Activated naive CD4-positive, alpha-beta T cell treated with anti-CD3 and anti-CD28 coated beads, Interleukin-2, amount 50 U/mL, for 72 hours (primary cell): ENCODE data around the gene HIGD2A. TPM values are rescaled to one million over a fixed set of nuclear protein-coding genes. Genes with fewer than 3 reads are reported as not detected.

Experiments used
- ATAC-seq, 2 donors: fragments of 150-1000 bp; cut with Tn5 transposase; 2 replicates each; pipeline ENCODE4 v1.10.0; 2021; ENCODE audit warnings: mild to moderate bottlenecking in 2 of 2, moderate library complexity in 2 of 2
- DNase-seq, 2 donors: peaks; one replicate each; pipeline ENCODE4 v3.0.0; 2021 to 2022; ENCODE audit warnings: low spot score in 2 of 2
- H3K27ac Mint-ChIP-seq, 2 donors: one replicate each; pipeline ENCODE4 v1.8.0; 2022; ENCODE audit warnings: mild to moderate bottlenecking in 2 of 2, mixed read lengths in 2 of 2
- H3K36me3 Mint-ChIP-seq, 2 donors: one replicate each; pipeline ENCODE4 v1.8.0; 2022; ENCODE audit warnings: mixed read lengths in 2 of 2
- H3K9me3 Mint-ChIP-seq, 2 donors: one replicate each; pipeline ENCODE4 v1.8.0; 2022; ENCODE audit warnings: mixed read lengths in 2 of 2
- total RNA-seq, 2 donors: library from RNA; stranded (reverse); gene quantifications; one replicate each; pipeline ENCODE4 v1.2.3, GENCODE V29; 2022

HIGD2A gene
- 100 to 1,000 TPM; 120 to 154 TPM for total RNA-seq

DNA sequence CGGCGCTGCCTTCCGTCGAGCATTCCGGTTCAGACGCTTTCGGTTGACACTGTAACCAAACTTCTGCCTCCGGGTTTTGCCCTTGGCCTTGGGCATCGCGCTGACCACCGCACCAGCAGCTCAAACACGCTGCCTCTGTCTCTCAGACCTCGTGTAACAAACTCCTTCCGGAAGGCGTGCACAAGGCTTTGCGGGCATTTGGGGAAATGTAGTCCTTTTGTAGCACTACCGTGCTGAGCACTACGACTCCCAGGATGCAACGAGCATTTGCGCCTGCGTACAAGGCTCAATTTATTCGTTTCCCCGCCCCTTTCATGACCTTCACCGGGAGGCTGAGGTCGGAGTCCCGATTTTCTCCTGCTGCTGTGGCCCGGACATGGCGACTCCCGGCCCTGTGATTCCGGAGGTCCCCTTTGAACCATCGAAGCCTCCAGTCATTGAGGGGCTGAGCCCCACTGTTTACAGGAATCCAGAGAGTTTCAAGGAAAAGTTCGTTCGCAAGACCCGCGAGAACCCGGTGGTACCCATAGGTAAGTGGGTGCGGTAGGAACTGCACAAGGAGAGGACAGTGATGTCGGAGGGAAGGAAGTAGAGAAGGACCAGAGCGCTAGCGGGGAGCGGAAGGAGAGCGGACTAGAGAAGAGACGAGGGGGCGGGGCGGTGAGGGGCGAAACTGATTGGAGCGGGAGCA, at the start of gene HIGD2A, which contains the start of gene NOP16:
Gene HIGD2A, plus strand, starts transcription at position 308 of the 691 bp plus-strand sequence. Its CDS starts 69 bp downstream, at position 377.
Gene NOP16, minus strand, starts transcription at position 155 of the 691 bp plus-strand sequence. Its CDS starts 59 bp downstream, at position 96.
- Mint-ChIP-seq H3K9me3 (no peaks in the 10 kb centered on the region), H3K27ac (peak within 1 kb of the TSS; percentile 98 to 100), H3K36me3 (peaks cover 47 to 50% of the 10 kb centered on the region in 2 donors)
- peak; percentile 94 to 97 for DNase-seq
- ATAC-seq = peak; percentile 91 to 94

DNA sequence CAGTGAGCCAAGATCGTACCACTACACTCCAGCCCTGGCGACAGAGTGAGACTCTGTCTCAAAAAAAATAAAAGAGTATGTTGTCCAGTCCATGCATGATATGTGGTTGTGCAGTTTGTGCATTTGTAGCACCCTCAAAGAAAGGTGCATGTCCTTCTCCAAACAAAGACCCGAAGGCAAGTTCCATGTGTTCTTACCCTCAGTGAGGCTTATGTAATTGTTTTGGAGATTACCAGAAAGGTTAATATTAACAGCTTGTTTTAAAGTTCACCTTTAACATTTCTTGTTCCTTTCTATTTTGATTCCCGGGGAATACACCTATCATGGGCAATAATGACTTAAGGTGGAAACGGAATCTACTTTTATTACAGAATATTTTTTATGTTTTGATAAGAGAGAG, 49.2 kb upstream of the HIGD2A start:
- Mint-ChIP-seq H3K9me3 (no peaks in the 10 kb centered on the region), H3K27ac (no peak overlapping the region), H3K36me3 (peaks cover 8 to 13% of the 10 kb centered on the region in 2 donors)
- DNase-seq (no peak), ATAC-seq (no peak)

DNA sequence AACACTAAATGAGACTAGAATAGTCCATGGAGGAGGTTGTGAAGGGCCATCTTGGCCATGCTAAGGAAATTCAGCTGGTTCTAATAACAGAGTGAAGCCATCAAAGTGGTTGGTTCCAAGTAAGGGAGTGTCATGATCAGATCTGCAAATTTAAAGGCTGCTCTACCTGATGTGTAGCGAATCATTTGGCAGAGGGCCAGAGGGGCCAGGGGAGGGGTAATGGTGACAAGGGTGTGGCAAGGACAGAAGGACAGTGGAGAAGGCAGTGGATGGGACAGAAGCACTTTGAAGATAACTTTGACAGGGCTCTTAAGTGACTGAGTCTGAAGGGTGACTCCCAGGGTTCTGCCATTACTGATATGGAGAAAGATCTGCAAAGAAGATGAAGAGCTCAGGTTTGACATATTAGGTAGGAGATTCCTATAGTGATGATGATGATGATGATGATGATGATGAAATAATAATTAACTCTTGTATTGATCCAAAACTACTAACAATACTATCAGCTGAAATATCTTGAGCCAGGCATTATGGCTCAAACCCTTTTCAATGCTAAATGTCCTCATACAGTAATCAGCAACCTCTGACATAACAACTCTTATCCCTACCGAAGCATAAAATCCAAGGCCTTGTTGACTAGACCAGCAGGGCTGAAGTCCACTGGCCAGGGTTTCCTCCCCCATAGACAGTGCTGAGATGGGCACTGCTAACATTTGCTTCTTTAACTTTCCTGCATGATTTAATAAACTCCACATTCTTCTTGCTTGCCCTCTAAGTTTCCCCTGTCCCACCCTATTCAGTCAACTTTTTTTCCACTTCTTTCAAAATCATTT, 47.0 kb upstream of the HIGD2A start:
- peaks cover 5 to 7% of the 10 kb centered on the region in 2 donors for H3K36me3 Mint-ChIP-seq

GRCh38 chr5:176342158-176342483, 46.4 kb upstream of the HIGD2A start:
- no peak overlapping the region for H3K27ac Mint-ChIP-seq
- H3K36me3 Mint-ChIP-seq = peaks cover 0 to 7% of the 10 kb centered on the region in 2 donors
- DNase-seq = no peak
- H3K9me3 Mint-ChIP-seq = no peaks in the 10 kb centered on the region
- ATAC-seq = no peak

More for the DNA sequence above, 47.0 kb upstream of the HIGD2A start:
- Mint-ChIP-seq H3K27ac (no peak overlapping the region), H3K9me3 (no peaks in the 10 kb centered on the region)
- DNase-seq (no peak), ATAC-seq (no peak)

- no peak for DNase-seq
- peaks cover 0 to 2% of the 10 kb centered on the region in 2 donors for H3K36me3 Mint-ChIP-seq
- no peak overlapping the region for H3K27ac Mint-ChIP-seq
- H3K9me3 Mint-ChIP-seq = no peaks in the 10 kb centered on the region
- ATAC-seq = no peak
Measured at GRCh38 chr5:176342766-176343458, 45.6 kb upstream of the HIGD2A start.

DNA sequence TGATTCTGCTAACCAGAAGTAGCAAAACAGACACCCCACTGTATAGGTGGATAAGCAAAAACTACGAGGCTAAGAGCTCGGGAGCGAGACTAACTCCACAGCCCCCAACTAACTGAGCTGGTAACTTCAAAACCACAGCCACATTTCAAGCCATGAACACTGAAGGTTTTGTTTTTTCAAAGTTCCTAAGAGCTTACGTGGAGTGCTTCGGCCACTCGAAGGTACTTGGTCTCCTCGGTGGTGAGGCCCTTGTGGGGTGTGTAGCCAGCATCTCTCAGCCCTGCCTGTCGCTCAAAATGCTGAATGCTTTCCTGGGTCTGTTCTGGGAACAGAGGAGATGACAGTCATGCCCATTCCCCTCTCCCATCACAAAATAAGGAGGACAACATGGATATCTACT, 38.1 kb upstream of the HIGD2A start:
- ATAC-seq (no peak), DNase-seq (no peak)
- H3K27ac Mint-ChIP-seq = no peak overlapping the region
- no peaks in the 10 kb centered on the region for H3K9me3 Mint-ChIP-seq
- peaks cover 5 to 11% of the 10 kb centered on the region in 2 donors for H3K36me3 Mint-ChIP-seq

DNA sequence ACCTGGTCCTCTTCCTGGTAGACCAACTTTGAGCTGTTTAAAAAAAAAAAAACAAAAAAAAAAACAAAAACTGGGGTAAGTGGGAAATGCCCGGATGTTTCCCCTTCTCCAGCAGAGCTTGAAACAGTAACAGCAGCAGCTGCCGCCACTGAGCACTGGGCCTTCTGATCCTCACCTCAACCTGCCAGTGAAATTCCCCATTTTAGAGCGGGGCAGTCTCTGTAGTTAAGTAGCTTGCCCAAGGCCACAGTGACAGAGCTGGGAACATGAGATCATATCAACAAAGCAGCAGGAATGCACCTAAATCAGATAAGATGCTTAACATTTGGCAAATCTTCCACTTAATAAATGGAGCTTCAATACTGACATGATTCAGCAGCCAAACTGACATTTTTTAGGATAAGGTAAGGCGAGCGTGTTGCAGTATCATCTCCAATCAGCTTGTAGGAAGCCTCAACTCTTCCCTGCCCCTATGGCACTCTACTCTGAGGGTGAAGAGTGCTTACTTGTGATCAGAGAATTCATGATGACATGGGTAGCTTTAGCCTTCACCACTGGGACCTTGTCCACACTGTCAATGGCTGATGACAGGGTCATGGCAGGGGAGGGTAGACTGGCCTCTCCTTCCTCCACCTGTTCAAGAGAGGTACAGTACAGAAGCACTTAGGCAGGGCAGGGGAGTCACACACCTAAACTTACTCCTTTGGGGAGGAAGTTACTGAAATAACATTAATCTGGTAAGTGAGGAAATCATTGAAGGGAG, 36.3 kb upstream of the HIGD2A start:
- DNase-seq = no peak
- H3K27ac Mint-ChIP-seq = peak overlapping the region; percentile 14 to 70
- no peaks in the 10 kb centered on the region for H3K9me3 Mint-ChIP-seq
- no peak for ATAC-seq
- peaks cover 5 to 14% of the 10 kb centered on the region in 2 donors for H3K36me3 Mint-ChIP-seq

GRCh38 chr5:176353533-176353932, 35.0 kb upstream of the HIGD2A start:
- Mint-ChIP-seq H3K9me3 (no peaks in the 10 kb centered on the region), H3K27ac (peak overlapping the region in 1 of 2 donors; percentile 46), H3K36me3 (peaks cover 5 to 25% of the 10 kb centered on the region in 2 donors)
- DNase-seq (no peak), ATAC-seq (no peak)

- DNase-seq = no peak
- Mint-ChIP-seq H3K9me3 (no peaks in the 10 kb centered on the region), H3K36me3 (peaks cover 11 to 20% of the 10 kb centered on the region in 2 donors), H3K27ac (peak overlapping the region in 1 of 2 donors; percentile 88)
- ATAC-seq = peak in 1 of 2 donors; percentile 33
Measured at GRCh38 chr5:176355400-176356178, 33.0 kb upstream of the HIGD2A start.

GRCh38 chr5:176356179-176356566, 32.4 kb upstream of the HIGD2A start:
- DNase-seq (no peak), ATAC-seq (no peak)
- no peaks in the 10 kb centered on the region for H3K9me3 Mint-ChIP-seq
- H3K27ac Mint-ChIP-seq = peak overlapping the region in 1 of 2 donors; percentile 79
- peaks cover 11 to 20% of the 10 kb centered on the region in 2 donors for H3K36me3 Mint-ChIP-seq

DNA sequence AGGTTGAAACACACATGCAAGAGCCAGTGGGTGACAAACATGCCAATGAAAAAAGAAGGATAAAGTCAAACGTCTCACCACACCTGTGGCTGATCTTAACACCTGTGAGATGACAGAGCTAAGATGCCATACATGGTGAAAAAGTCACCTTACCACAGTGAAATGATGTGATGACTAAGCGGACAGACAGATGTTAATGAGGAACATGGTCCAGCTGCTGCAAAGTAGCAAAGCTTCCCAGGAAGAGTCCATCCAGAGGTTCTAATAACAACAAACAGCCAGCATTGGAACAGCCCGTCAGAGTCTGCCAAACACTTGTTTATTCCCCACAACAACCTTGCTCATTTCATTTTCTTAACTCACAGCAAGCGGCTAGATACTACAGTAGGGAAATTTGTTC, 28.9 kb upstream of the HIGD2A start:
- Mint-ChIP-seq H3K9me3 (no peaks in the 10 kb centered on the region), H3K27ac (peak overlapping the region; percentile 69 to 91), H3K36me3 (peaks cover 7 to 20% of the 10 kb centered on the region in 2 donors)
- DNase-seq (no peak), ATAC-seq (no peak)

DNA sequence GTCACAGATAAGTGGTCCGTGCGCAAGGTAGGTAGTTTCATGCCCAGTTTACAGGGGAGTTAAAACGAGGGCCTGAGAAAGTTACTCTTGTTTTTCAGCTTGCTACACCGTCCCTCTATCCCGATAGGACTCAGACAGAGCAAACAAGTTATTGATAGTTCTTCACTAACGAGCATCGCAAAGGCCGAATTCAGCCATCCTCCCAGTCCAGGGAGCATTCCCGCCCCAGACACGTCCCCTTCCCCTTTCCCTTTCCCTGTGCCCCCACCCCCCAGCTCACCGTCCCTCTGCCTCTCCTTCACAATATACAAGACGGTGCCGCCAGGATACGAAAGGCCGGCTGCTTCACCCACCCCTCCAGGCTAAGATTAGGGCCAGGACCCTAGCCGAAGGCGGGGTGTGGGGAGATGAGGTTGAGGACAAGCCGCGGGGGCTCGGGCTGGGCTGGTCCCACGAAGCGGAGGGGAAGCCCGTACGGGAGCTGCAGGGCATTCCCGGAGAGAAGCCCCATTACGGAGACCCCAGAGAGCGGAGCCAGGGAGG, 27.6 kb upstream of the HIGD2A start:
- Mint-ChIP-seq H3K36me3 (peaks cover 7 to 20% of the 10 kb centered on the region in 2 donors), H3K9me3 (no peaks in the 10 kb centered on the region), H3K27ac (peak overlapping the region; percentile 94 to 96)
- ATAC-seq (peak in 1 of 2 donors; percentile 2), DNase-seq (no peak)

DNA sequence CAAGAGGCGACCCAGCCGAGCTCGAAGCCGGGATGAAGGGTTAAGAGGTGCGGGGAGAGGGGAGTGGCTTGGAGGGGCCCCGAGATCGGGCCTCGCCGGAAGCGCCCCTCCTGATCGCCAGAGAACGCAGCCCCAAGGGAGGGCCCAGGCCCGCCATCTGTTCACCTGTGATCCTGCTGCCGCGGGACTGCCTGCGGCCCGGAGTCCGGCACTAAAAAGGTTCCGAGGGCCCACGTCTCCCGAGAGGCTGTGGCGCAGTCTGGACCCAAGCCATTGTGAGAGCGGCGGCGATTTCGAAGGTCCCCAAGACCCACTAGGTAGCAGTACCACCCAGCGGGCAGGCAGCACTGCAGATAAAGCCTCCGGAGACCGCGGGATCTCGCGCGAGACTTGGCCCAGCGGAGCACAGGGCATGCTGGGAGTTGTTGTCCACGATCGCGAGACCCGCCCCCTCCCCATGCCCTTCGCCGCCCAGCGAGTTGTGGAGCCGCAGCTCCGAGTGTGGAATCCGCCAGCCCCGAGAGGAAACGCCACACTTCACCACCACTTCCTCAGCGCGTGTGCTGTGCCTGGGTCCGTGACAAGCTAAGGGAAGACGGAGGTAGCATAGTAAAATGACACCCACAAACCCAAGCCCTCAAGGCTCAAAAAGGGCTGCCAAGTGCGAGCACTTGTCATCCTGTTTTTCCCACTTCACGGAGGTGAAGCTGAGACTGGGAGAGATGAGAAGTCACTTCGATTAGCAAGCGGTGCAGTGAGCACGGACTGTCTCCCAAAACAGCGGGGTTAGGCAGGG, 26.9 kb upstream of the HIGD2A start, which contains the start of gene KIAA1191:
Gene KIAA1191, minus strand, starts transcription at position 328 of the 796 bp plus-strand sequence. CDS start 2,256 bp downstream, outside the sequence.
- H3K27ac Mint-ChIP-seq = peak within 1 kb of the TSS; percentile 94 to 96
- ATAC-seq = peak; percentile 91
- H3K9me3 Mint-ChIP-seq = no peaks in the 10 kb centered on the region
- H3K36me3 Mint-ChIP-seq = peaks cover 7 to 24% of the 10 kb centered on the region in 2 donors
- peak; percentile 91 to 94 for DNase-seq

DNA sequence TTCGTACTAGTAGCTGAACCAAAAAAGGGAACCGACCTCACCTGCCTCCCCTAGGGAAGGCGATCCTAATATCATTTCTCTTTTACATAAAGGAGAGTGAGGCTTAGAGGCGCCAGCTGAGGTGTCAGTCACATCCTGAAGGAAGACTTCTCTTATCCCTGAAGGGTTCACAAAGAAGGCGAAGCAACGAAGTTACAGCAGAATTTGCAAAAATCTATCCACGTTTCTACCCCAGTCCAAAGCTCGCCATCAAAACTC, 26.4 kb upstream of the HIGD2A start:
- Mint-ChIP-seq H3K27ac (peak overlapping the region; percentile 94 to 96), H3K36me3 (peaks cover 7 to 26% of the 10 kb centered on the region in 2 donors), H3K9me3 (no peaks in the 10 kb centered on the region)
- no peak for ATAC-seq
- DNase-seq = no peak
